Loucy (cell line): Measurements from ENCODE around the gene FGR.

Experiments
- H2AFZ ChIP-seq: fragments of 200-600 bp; sonication (generic); 2 replicates; pipeline ENCODE4 v1.6.0; 2016; ENCODE audit warnings: antibody characterized with exemption, mild to moderate bottlenecking, low read length, moderate library complexity
- H3F3A ChIP-seq: fragments of 200-600 bp; 2 replicates; pipeline ENCODE4 v1.6.0; 2016; ENCODE audit warnings: antibody characterized with exemption, low read depth, mild to moderate bottlenecking
- H3K27me3 ChIP-seq: fragments of 200-600 bp; sonication (generic); 2 replicates; pipeline ENCODE4 v1.6.1; 2014; ENCODE audit warnings: low read length, mild to moderate bottlenecking; ENCODE audit not compliant: insufficient read depth, poor library complexity, severe bottlenecking
- H3K36me3 ChIP-seq: fragments of 200-600 bp; sonication (generic); 2 replicates; pipeline ENCODE4 v1.6.1; 2016; ENCODE audit warnings: low read length; ENCODE audit not compliant: insufficient read depth
- H3K4me1 ChIP-seq: fragments of 200-600 bp; sonication (generic); 2 replicates; pipeline ENCODE4 v1.5.1; 2014; ENCODE audit warnings: low read length, mild to moderate bottlenecking; ENCODE audit not compliant: insufficient read depth, poor library complexity, severe bottlenecking
- H3K4me2 ChIP-seq: fragments of 200-600 bp; sonication (generic); 2 replicates; pipeline ENCODE4 v1.6.0; 2014; ENCODE audit warnings: antibody characterized with exemption, low read length, low read depth, mild to moderate bottlenecking; ENCODE audit not compliant: poor library complexity, severe bottlenecking
- H3K4me3 ChIP-seq: fragments of 200-600 bp; sonication (generic); 2 replicates; pipeline ENCODE4 v1.5.1; 2014; ENCODE audit warnings: low read length, mild to moderate bottlenecking, mixed read lengths; ENCODE audit not compliant: poor library complexity, severe bottlenecking
- H3K79me2 ChIP-seq: fragments of 200-600 bp; sonication (generic); 2 replicates; pipeline ENCODE4 v1.6.1; 2014; ENCODE audit warnings: low read length; ENCODE audit not compliant: insufficient read depth
- H3K9ac ChIP-seq: fragments of 200-600 bp; sonication (generic); 2 replicates; pipeline ENCODE4 v1.6.0; 2014; ENCODE audit warnings: mild to moderate bottlenecking, low read depth, low read length, moderate library complexity; ENCODE audit not compliant: poor library complexity, severe bottlenecking
- H3K9me2 ChIP-seq: fragments of 200-600 bp; sonication (generic); replicated peaks from 2 replicates; pipeline ENCODE4 v1.6.1; 2016; ENCODE audit warnings: low read depth, low read length, mixed read lengths
- H3K9me3 ChIP-seq: fragments of 200-600 bp; sonication (generic); 2 replicates; pipeline ENCODE4 v1.6.1; 2014; ENCODE audit warnings: mild to moderate bottlenecking, antibody characterized with exemption, low read length, low read depth; ENCODE audit not compliant: insufficient read depth
- H4K20me1 ChIP-seq: fragments of 200-600 bp; sonication (generic); 2 replicates; pipeline ENCODE4 v1.6.0; 2014; ENCODE audit warnings: antibody characterized with exemption, low read length, mild to moderate bottlenecking; ENCODE audit not compliant: insufficient read depth, poor library complexity, severe bottlenecking
- CTCF ChIP-seq: fragments of 200-600 bp; sonication (generic); conservative IDR thresholded peaks from 2 replicates; pipeline ENCODE4 v1.5.1; 2014; ENCODE audit warnings: mild to moderate bottlenecking, antibody characterized with exemption, low read length
- EZH2phosphoT487 ChIP-seq: fragments of 200-600 bp; IDR thresholded peaks from 2 replicates; pipeline ENCODE4 v1.6.1; 2018; ENCODE audit warnings: antibody characterized with exemption, mild to moderate bottlenecking, moderate library complexity, borderline replicate concordance

Gene FGR

GRCh38 chr1:27662261-27662660, 27.3 kb upstream of the FGR start:
- H3K9me3 ChIP-seq = no peaks in the 10 kb centered on the region
- H3K79me2 ChIP-seq = peaks cover 10% of the 10 kb centered on the region; the same call in 1 of the 2 replicates
- H2AFZ ChIP-seq = no peak overlapping the region
- H3F3A ChIP-seq = no peaks in the 10 kb centered on the region
- no peaks in the 10 kb centered on the region for H3K9me2 ChIP-seq
- peaks cover 42% of the 10 kb centered on the region for H3K4me1 ChIP-seq
- no peaks in the 10 kb centered on the region for H3K27me3 ChIP-seq
- H3K9ac ChIP-seq = peak overlapping the region; percentile 88
- no peak for TF ChIP-seq CTCF
- peak overlapping the region; percentile 94 for H3K4me2 ChIP-seq
- H3K4me3 ChIP-seq = peak overlapping the region; percentile 70
- no peaks in the 10 kb centered on the region for H4K20me1 ChIP-seq
- no peaks in the 10 kb centered on the region for H3K36me3 ChIP-seq

- no peaks in the 10 kb centered on the region for H4K20me1 ChIP-seq
- TF ChIP-seq EZH2phosphoT487 = no peak
- TF ChIP-seq CTCF = no peak
- H3K4me3 ChIP-seq = peak overlapping the region; percentile 70
- no peaks in the 10 kb centered on the region for H3K9me2 ChIP-seq
- H3F3A ChIP-seq = no peaks in the 10 kb centered on the region
- H3K4me2 ChIP-seq = peak overlapping the region; percentile 94
- H3K36me3 ChIP-seq = no peaks in the 10 kb centered on the region
- H3K27me3 ChIP-seq = no peaks in the 10 kb centered on the region
- peaks cover 10% of the 10 kb centered on the region; the same call in 1 of the 2 replicates for H3K79me2 ChIP-seq
- H3K9ac ChIP-seq = peak overlapping the region; percentile 88
- H3K4me1 ChIP-seq = peaks cover 42% of the 10 kb centered on the region
- H2AFZ ChIP-seq = no peak overlapping the region
- no peaks in the 10 kb centered on the region for H3K9me3 ChIP-seq
These were observed 26.6 kb upstream of the FGR start for GRCh38 chr1:27661412-27662075.

- H3K79me2 ChIP-seq = peaks cover 10% of the 10 kb centered on the region; the same call in 1 of the 2 replicates
- H2AFZ ChIP-seq = no peak overlapping the region
- H3K4me2 ChIP-seq = peak overlapping the region; percentile 73
- no peaks in the 10 kb centered on the region for H4K20me1 ChIP-seq
- H3K27me3 ChIP-seq = no peaks in the 10 kb centered on the region
- no peaks in the 10 kb centered on the region for H3K9me3 ChIP-seq
- H3K36me3 ChIP-seq = no peaks in the 10 kb centered on the region
- H3K4me3 ChIP-seq = peak overlapping the region; percentile 80
- peaks cover 48% of the 10 kb centered on the region for H3K4me1 ChIP-seq
- peak overlapping the region; percentile 88 for H3K9ac ChIP-seq
- H3F3A ChIP-seq = no peaks in the 10 kb centered on the region
- TF ChIP-seq EZH2phosphoT487 = no peak
- TF ChIP-seq CTCF = no peak
- H3K9me2 ChIP-seq = no peaks in the 10 kb centered on the region
These were observed 25.4 kb upstream of the FGR start for GRCh38 chr1:27660300-27660835.
